K562 (cell line): ENCODE results near the gene VSNL1. TPM values are rescaled to one million over a fixed set of nuclear protein-coding genes. Genes with fewer than 3 reads are reported as not detected.

Experiments
- ATAC-seq: fragments of 200-7000 bp; cut with Tn5 transposase; 3 replicates; pipeline ENCODE4 v1.9.1; 2020; ENCODE audit warnings: moderate library complexity
- BruUV-seq: library from RNA; stranded (reverse); fragments of 400-500 nt; replicated peaks from 2 replicates; lab custom pipeline; 2021; lab: Mats Ljungman, UMichigan
- CTCF ChIA-PET: fragments of 300-600 bp; formaldehyde crosslinking; extraction: SDS; loops from one replicate; lab custom pipeline; 2021; ENCODE audit warnings: low intra/inter-chr PET ratio; lab: Yijun Ruan, JAX
- POLR2A ChIA-PET: fragments of 300-600, 350-650 bp; sonication (Branson Sonifier 250); formaldehyde crosslinking; extraction: SDS; loops from one replicate; lab custom pipeline; 2021; ENCODE audit warnings: antibody characterized with exemption, inconsistent platforms; lab: Yijun Ruan, JAX
- DNase-seq, 4 experiments: peaks; one replicate each; pipeline versions ENCODE4 v3.0.0 to v3.0.0-alpha.2; 2011 to 2018; ENCODE audit warnings: low spot score in 3 of 4, mixed read lengths in 3 of 4; ENCODE audit errors: extremely low read depth in 1 of 4
- FAIRE-seq: peaks from 2 replicates; lab custom pipeline; 2011; peaks lifted over from hg19 to GRCh38; lab: Jason Lieb, UNC
- H2AFZ ChIP-seq: 2 replicates; pipeline ENCODE4 v1.6.0; 2011; ENCODE audit warnings: low read depth, low read length, control low read depth, inconsistent platforms
- H3K27ac ChIP-seq: fragments of 200-600 bp; 3 replicates; pipeline ENCODE4 v1.8.0; 2011; ENCODE audit warnings: low read depth, mild to moderate bottlenecking, control low read depth, inconsistent platforms, low read length, moderate library complexity, mixed read lengths; ENCODE audit errors: extremely low read depth
- H3K27me3 ChIP-seq, 2 experiments: fragments of 300-600 bp in 1 of 2; 2 replicates in 1 of 2; 3 replicates in 1 of 2; pipeline versions ENCODE4 v1.6.0 to v1.8.0; 2011; ENCODE audit warnings: inconsistent platforms in 2 of 2, low read length in 2 of 2, mild to moderate bottlenecking in 1 of 2, mixed read lengths in 1 of 2, moderate library complexity in 1 of 2; ENCODE audit not compliant: control insufficient read depth in 2 of 2, insufficient read depth in 2 of 2
- H3K36me3 ChIP-seq: fragments of 300-600 bp; 3 replicates; pipeline ENCODE4 v1.8.0; 2011; ENCODE audit warnings: mild to moderate bottlenecking, low read length, inconsistent platforms; ENCODE audit not compliant: control insufficient read depth, insufficient read depth
- H3K4me1 ChIP-seq, 2 experiments: fragments of 200-600 bp in 1 of 2; replicated peaks in 1 of 2; 2 replicates in 1 of 2; 3 replicates in 1 of 2; pipeline versions ENCODE4 v1.5.1 to v1.8.0; 2011; ENCODE audit warnings: inconsistent platforms in 2 of 2, low read length in 2 of 2, mild to moderate bottlenecking in 1 of 2, mixed read lengths in 1 of 2, moderate library complexity in 1 of 2; ENCODE audit not compliant: control insufficient read depth in 2 of 2, insufficient read depth in 2 of 2
- H3K4me2 ChIP-seq: 2 replicates; pipeline ENCODE4 v1.6.1; 2011; ENCODE audit warnings: low read length, control low read depth, inconsistent platforms, mixed read lengths; ENCODE audit not compliant: insufficient read depth
- H3K4me3 ChIP-seq: fragments of 200-600 bp; sonication (generic), shearing (Covaris generic); 2 replicates; pipeline ENCODE4 v1.5.1; 2016; ENCODE audit warnings: control low read depth, inconsistent platforms
- H3K79me2 ChIP-seq: fragments of 200-600 bp; 3 replicates; pipeline ENCODE4 v1.8.0; 2011; ENCODE audit warnings: low read length, inconsistent platforms; ENCODE audit not compliant: control insufficient read depth, insufficient read depth
- H3K9ac ChIP-seq, 2 experiments: 2 replicates each; pipeline versions ENCODE4 v1.6.0 to v1.6.1; 2011; ENCODE audit warnings: low read depth in 2 of 2, low read length in 2 of 2, control low read depth in 1 of 2, inconsistent platforms in 1 of 2, mild to moderate bottlenecking in 1 of 2, mixed read lengths in 1 of 2; ENCODE audit not compliant: insufficient read depth in 1 of 2
- H3K9me1 ChIP-seq: one replicate; pipeline ENCODE4 v1.6.0; 2011; ENCODE audit warnings: inconsistent platforms, mild to moderate bottlenecking, low read length, moderate library complexity; ENCODE audit not compliant: control insufficient read depth, insufficient read depth
- H3K9me3 ChIP-seq: replicated peaks from 2 replicates; pipeline ENCODE4 v1.5.1; 2011; ENCODE audit warnings: low read depth, low read length, inconsistent platforms; ENCODE audit not compliant: control insufficient read depth, insufficient read depth
- H4K20me1 ChIP-seq: replicated peaks from 2 replicates; pipeline ENCODE4 v1.6.1; 2011; ENCODE audit warnings: low read length, inconsistent platforms, mixed read lengths; ENCODE audit not compliant: control insufficient read depth, insufficient read depth
- ARNT ChIP-seq, 2 experiments: fragments of 450-650 bp; IDR thresholded peaks; 2 replicates each; pipeline ENCODE4 v1.6.1; 2016; ENCODE audit warnings: mild to moderate bottlenecking in 1 of 2
- BRCA1 ChIP-seq, 2 experiments: fragments of 450-650 bp in 1 of 2; sonication (generic) in 1 of 2; formaldehyde crosslinking in 1 of 2; IDR thresholded peaks; 2 replicates each; pipeline versions ENCODE4 v1.5.0 to v1.6.1; 2017 to 2020; ENCODE audit warnings: mild to moderate bottlenecking in 1 of 2, missing genetic modification reagents in 1 of 2
- FOXJ3 ChIP-seq: sonication (generic); formaldehyde crosslinking; IDR thresholded peaks from 2 replicates; pipeline ENCODE4 v1.4.0; 2020; ENCODE audit warnings: mild to moderate bottlenecking, missing genetic modification reagents
- HINFP ChIP-seq: fragments of 450-650 bp; conservative IDR thresholded peaks from 2 replicates; pipeline ENCODE4 v1.6.1; 2016; ENCODE audit warnings: missing genetic modification characterization, low read depth, mild to moderate bottlenecking, control low read depth, missing compliant biosample characterization
- MYBL2 ChIP-seq, 2 experiments: fragments of 450-650 bp in 1 of 2; sonication (generic) in 1 of 2; formaldehyde crosslinking in 1 of 2; IDR thresholded peaks; 2 replicates each; pipeline versions ENCODE4 v1.6.1 to v1.8.1; 2017 to 2022; ENCODE audit warnings: borderline replicate concordance in 1 of 2, inconsistent platforms in 1 of 2, low read depth in 1 of 2, mild to moderate bottlenecking in 1 of 2, missing genetic modification reagents in 1 of 2, moderate library complexity in 1 of 2
- STAG1 ChIP-seq: sonication (generic); formaldehyde crosslinking; IDR thresholded peaks from 2 replicates; pipeline ENCODE4 v1.5.0; 2020; ENCODE audit warnings: missing genetic modification reagents, borderline replicate concordance
- TEAD4 ChIP-seq, 2 experiments: sonication (generic) in 1 of 2; formaldehyde crosslinking in 1 of 2; IDR thresholded peaks; 2 replicates each; pipeline versions ENCODE4 v1.6.1 to v1.8.0; 2012 to 2022; ENCODE audit warnings: borderline replicate concordance in 1 of 2, inconsistent platforms in 1 of 2, low read length in 1 of 2, mild to moderate bottlenecking in 1 of 2, missing genetic modification reagents in 1 of 2
- ZC3H11A ChIP-seq: IDR thresholded peaks from 2 replicates; pipeline ENCODE4 v1.6.1; 2012; ENCODE audit warnings: low read depth, low read length, improper control_type of control experiment
- ZNF140 ChIP-seq: fragments of 250-450 bp; sonication (Bioruptor Pico); IDR thresholded peaks from 2 replicates; pipeline ENCODE4 v1.8.0; 2021; ENCODE audit warnings: moderate library complexity, mild to moderate bottlenecking, inconsistent platforms
- ZNF217 ChIP-seq: sonication (generic); formaldehyde crosslinking; IDR thresholded peaks from 2 replicates; pipeline ENCODE4 v1.8.0; 2022; ENCODE audit warnings: mild to moderate bottlenecking, missing genetic modification reagents
- WGBS: fragments of 100-300 bp; shearing (Covaris generic); methylation state at CpG from one replicate; pipeline ENCODE4 v1.1.6; 2016; ENCODE audit warnings: low coverage, mixed read lengths; ENCODE audit not compliant: insufficient coverage; ENCODE audit errors: missing lambda C conversion rate; 5-methylcytosine and 5-hydroxymethylcytosine counted together
- in situ Hi-C: fragments of 300-500 bp; cut with MboI; formaldehyde crosslinking; loops from 4 replicates; pipeline ENCODE4 v1.15.0; 2018; ENCODE audit warnings: inconsistent platforms, mixed read lengths
- intact Hi-C: fragments of 100-400 bp; cut with micrococcal nuclease; formaldehyde crosslinking; loops from 2 replicates; pipeline ENCODE4 v1.14.2; 2022
- polyA plus RNA-seq, 8 experiments: library from polyadenylated mRNA; depleted of rRNA in 4 of 8; stranded (reverse) in 5 of 8; unstranded in 3 of 8; fragments of >200 nt; fragmentation: Nextera tagmentation in 2 of 8; fragmentation: Illumina TruSeq in 1 of 8; extraction: Ambion mirVana in 2 of 8; extraction: Trizol in 1 of 8; gene quantifications; 2 replicates each; pipeline versions ENCODE4 v1.2.1 to v1.2.3, GENCODE V29; 2011 to 2014; ENCODE audit warnings: inconsistent platforms in 1 of 8, missing spikeins in 1 of 8
- total RNA-seq, 7 experiments: library from RNA; depleted of rRNA in 6 of 7; stranded (reverse); fragments of >200 nt in 6 of 7; fragmentation: Illumina TruSeq in 2 of 7; extraction: Trizol in 2 of 7; gene quantifications; 2 replicates each; pipeline versions ENCODE4 v1.2.1 to v1.2.3, GENCODE V29; 2011 to 2021; ENCODE audit warnings: low replicate concordance in 1 of 7
- TF ChIP-seq, protein P1 (sequence below): fragments of 200-800 bp; sonication (Bioruptor generic); IDR thresholded peaks from 2 replicates; pipeline ENCODE4 v1.6.1; 2017; ENCODE audit warnings: missing genetic modification characterization, missing compliant biosample characterization
- TF ChIP-seq, protein P2 (sequence below): fragments of 250-450 bp; sonication (Bioruptor Pico); IDR thresholded peaks from 2 replicates; pipeline ENCODE4 v1.4.0; 2020; ENCODE audit warnings: mild to moderate bottlenecking, moderate library complexity, borderline replicate concordance
- TF ChIP-seq, protein P3 (sequence below): IDR thresholded peaks from 2 replicates; pipeline ENCODE4 v1.6.1; 2011; ENCODE audit warnings: borderline replicate concordance, low read depth, mild to moderate bottlenecking, moderate library complexity, low read length; ENCODE audit not compliant: insufficient read depth, poor library complexity, severe bottlenecking

VSNL1 gene
- total and polyA plus RNA-seq, 9 of the 15 experiments (the other 6 are each of a cell fraction or from before 2014, with no cell fraction given), result 0.20 TPM; not detected in 8

- no peak for FAIRE-seq
- BruUV-seq, result no TSS peak
- in situ Hi-C loops, result no loop called here
- TF ChIP-seq FOXJ3 (CRISPR knock-in tag) (no peak), HINFP (tag) (no peak), TEAD4 (IDR thresholded peaks at IDR 0.05; ENCODE audit: low read length) (no peak), TEAD4 (CRISPR knock-in tag; IDR thresholded peaks at IDR 0.05; ENCODE audit: borderline replicate concordance) (no peak), ARNT (IDR thresholded peaks at IDR 0.05) (no peak), ZNF140 (CRISPR knock-in tag) (no peak), STAG1 (no peak), MYBL2 (IDR thresholded peaks at IDR 0.05; ENCODE audit: low read depth) (no peak), MYBL2 (CRISPR knock-in tag; IDR thresholded peaks at IDR 0.05; ENCODE audit: borderline replicate concordance) (no peak), ZC3H11A (no peak), ZNF217 (CRISPR knock-in tag) (no peak), BRCA1 (IDR thresholded peaks at IDR 0.05) (no peak), BRCA1 (CRISPR knock-in tag; IDR thresholded peaks at IDR 0.05) (no peak)
- TF ChIP-seq, protein P1, sequence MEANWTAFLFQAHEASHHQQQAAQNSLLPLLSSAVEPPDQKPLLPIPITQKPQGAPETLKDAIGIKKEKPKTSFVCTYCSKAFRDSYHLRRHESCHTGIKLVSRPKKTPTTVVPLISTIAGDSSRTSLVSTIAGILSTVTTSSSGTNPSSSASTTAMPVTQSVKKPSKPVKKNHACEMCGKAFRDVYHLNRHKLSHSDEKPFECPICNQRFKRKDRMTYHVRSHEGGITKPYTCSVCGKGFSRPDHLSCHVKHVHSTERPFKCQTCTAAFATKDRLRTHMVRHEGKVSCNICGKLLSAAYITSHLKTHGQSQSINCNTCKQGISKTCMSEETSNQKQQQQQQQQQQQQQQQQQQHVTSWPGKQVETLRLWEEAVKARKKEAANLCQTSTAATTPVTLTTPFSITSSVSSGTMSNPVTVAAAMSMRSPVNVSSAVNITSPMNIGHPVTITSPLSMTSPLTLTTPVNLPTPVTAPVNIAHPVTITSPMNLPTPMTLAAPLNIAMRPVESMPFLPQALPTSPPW (CRISPR knock-in tag), result no peak
- TF ChIP-seq, protein P2, sequence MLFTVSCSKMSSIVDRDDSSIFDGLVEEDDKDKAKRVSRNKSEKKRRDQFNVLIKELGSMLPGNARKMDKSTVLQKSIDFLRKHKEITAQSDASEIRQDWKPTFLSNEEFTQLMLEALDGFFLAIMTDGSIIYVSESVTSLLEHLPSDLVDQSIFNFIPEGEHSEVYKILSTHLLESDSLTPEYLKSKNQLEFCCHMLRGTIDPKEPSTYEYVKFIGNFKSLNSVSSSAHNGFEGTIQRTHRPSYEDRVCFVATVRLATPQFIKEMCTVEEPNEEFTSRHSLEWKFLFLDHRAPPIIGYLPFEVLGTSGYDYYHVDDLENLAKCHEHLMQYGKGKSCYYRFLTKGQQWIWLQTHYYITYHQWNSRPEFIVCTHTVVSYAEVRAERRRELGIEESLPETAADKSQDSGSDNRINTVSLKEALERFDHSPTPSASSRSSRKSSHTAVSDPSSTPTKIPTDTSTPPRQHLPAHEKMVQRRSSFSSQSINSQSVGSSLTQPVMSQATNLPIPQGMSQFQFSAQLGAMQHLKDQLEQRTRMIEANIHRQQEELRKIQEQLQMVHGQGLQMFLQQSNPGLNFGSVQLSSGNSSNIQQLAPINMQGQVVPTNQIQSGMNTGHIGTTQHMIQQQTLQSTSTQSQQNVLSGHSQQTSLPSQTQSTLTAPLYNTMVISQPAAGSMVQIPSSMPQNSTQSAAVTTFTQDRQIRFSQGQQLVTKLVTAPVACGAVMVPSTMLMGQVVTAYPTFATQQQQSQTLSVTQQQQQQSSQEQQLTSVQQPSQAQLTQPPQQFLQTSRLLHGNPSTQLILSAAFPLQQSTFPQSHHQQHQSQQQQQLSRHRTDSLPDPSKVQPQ (CRISPR knock-in tag), result no peak
- TF ChIP-seq, protein P3, sequence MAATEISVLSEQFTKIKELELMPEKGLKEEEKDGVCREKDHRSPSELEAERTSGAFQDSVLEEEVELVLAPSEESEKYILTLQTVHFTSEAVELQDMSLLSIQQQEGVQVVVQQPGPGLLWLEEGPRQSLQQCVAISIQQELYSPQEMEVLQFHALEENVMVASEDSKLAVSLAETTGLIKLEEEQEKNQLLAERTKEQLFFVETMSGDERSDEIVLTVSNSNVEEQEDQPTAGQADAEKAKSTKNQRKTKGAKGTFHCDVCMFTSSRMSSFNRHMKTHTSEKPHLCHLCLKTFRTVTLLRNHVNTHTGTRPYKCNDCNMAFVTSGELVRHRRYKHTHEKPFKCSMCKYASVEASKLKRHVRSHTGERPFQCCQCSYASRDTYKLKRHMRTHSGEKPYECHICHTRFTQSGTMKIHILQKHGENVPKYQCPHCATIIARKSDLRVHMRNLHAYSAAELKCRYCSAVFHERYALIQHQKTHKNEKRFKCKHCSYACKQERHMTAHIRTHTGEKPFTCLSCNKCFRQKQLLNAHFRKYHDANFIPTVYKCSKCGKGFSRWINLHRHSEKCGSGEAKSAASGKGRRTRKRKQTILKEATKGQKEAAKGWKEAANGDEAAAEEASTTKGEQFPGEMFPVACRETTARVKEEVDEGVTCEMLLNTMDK, result no peak
Observed at GRCh38 chr2:17521621-17522020, 18.9 kb upstream of the VSNL1 start.

More at GRCh38 chr2:17521621-17522020, 18.9 kb upstream of the VSNL1 start:
- no peak overlapping the region for H2AFZ ChIP-seq
- no peaks in the 10 kb centered on the region for H3K79me2 ChIP-seq
- 58% methylated on average over 2 of the region's 2 CpGs for WGBS
- H3K36me3 ChIP-seq, result no peaks in the 10 kb centered on the region
- no peaks in the 10 kb centered on the region for H3K9me1 ChIP-seq
- intact Hi-C loops, result no loop called here
- no peak overlapping the region for H3K9ac ChIP-seq
- ChIA-PET CTCF (no interaction called here), POLR2A (no interaction called here)
- H3K4me2 ChIP-seq, result no peak overlapping the region
- DNase-seq (no peak), ATAC-seq (no peak)
- H3K27me3 ChIP-seq, result no peaks in the 10 kb centered on the region
- no peaks in the 10 kb centered on the region for H4K20me1 ChIP-seq
- no peak overlapping the region for H3K4me3 ChIP-seq
- no peak overlapping the region for H3K27ac ChIP-seq
- no peaks in the 10 kb centered on the region for H3K9me3 ChIP-seq
- H3K4me1 ChIP-seq, result peaks cover 3 to 6% of the 10 kb centered on the region in 2 experiments; a peak in 2 of 5 replicates
